Parathyroid adenoma (tissue), 2 donors: ENCODE measurements around the gene NAV3.

Experiments
- H2AFZ ChIP-seq: fragments of 300-600 bp; sonication (generic); one replicate; pipeline ENCODE4 v1.7.0; 2017; ENCODE audit warnings: antibody characterized with exemption, mild to moderate bottlenecking
- H3K27ac ChIP-seq: fragments of 300-600 bp; sonication (generic); one replicate; pipeline ENCODE4 v1.7.0; 2017
- H3K27me3 ChIP-seq: fragments of 300-600 bp; sonication (generic); one replicate; pipeline ENCODE4 v1.7.0; 2017; ENCODE audit warnings: low read length; ENCODE audit not compliant: control insufficient read depth, insufficient read depth
- H3K36me3 ChIP-seq: fragments of 300-600 bp; sonication (generic); one replicate; pipeline ENCODE4 v1.7.0; 2017; ENCODE audit warnings: low read length; ENCODE audit not compliant: control insufficient read depth, insufficient read depth
- H3K4me1 ChIP-seq: fragments of 300-600 bp; sonication (generic); one replicate; pipeline ENCODE4 v1.7.0; 2017; ENCODE audit warnings: control low read depth
- H3K4me2 ChIP-seq: fragments of 300-600 bp; sonication (generic); one replicate; pipeline ENCODE4 v1.7.0; 2017; ENCODE audit warnings: low read length
- H3K4me3 ChIP-seq: fragments of 300-600 bp; sonication (generic); one replicate; pipeline ENCODE4 v1.7.0; 2017; ENCODE audit warnings: low read depth, low read length
- H3K79me2 ChIP-seq: fragments of 300-600 bp; sonication (generic); one replicate; pipeline ENCODE4 v1.7.0; 2017; ENCODE audit warnings: control low read depth
- H3K9ac ChIP-seq: fragments of 300-600 bp; sonication (generic); one replicate; pipeline ENCODE4 v1.7.0; 2017; ENCODE audit warnings: mild to moderate bottlenecking
- H3K9me3 ChIP-seq: fragments of 300-600 bp; sonication (generic); one replicate; pipeline ENCODE4 v1.7.0; 2017; ENCODE audit warnings: low read length; ENCODE audit not compliant: control insufficient read depth
- TF ChIP-seq, protein P1 (sequence below): fragments of 300-600 bp; sonication (generic); IDR thresholded peaks from one replicate; pipeline ENCODE4 v1.7.0; 2017; ENCODE audit warnings: antibody characterized with exemption, mild to moderate bottlenecking
- donor health status: primary hyperparathyroidism.

The NAV3 gene

DNA sequence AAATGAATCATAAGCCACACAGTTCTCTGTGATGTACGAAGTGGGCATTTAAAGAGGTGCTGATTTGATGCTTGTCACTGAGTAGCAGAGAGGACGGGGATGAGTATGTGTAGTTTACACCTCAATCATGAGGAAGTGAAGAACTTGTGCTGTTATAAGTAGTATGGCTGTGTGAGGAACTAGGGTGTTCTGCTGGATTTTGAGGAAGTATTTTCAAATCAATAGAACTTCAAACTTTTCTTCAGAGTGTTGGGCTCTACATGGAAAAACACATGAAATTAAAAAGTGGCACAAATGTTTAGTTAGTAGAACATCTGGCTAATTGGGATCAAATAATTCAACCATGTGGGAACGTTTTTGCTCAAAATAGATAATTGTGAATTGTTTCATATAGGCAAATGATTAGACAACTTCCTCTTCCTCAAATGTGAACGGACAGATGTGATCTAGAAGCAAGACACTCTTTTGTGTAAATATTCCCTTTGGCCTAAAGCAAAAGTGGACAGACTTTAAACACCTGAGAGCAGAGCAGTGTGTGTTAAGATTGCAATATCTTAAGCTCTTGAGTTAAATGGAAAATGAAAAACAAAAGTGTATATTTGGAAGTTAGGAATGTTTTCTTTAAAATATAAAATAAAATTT is 168.5 kb downstream of the NAV3 start:
- H2AFZ ChIP-seq: peak overlapping the region; percentile 30
- no peaks in the 10 kb centered on the region for H3K36me3 ChIP-seq
- no peak overlapping the region for H3K9ac ChIP-seq
- TF ChIP-seq, protein P1, sequence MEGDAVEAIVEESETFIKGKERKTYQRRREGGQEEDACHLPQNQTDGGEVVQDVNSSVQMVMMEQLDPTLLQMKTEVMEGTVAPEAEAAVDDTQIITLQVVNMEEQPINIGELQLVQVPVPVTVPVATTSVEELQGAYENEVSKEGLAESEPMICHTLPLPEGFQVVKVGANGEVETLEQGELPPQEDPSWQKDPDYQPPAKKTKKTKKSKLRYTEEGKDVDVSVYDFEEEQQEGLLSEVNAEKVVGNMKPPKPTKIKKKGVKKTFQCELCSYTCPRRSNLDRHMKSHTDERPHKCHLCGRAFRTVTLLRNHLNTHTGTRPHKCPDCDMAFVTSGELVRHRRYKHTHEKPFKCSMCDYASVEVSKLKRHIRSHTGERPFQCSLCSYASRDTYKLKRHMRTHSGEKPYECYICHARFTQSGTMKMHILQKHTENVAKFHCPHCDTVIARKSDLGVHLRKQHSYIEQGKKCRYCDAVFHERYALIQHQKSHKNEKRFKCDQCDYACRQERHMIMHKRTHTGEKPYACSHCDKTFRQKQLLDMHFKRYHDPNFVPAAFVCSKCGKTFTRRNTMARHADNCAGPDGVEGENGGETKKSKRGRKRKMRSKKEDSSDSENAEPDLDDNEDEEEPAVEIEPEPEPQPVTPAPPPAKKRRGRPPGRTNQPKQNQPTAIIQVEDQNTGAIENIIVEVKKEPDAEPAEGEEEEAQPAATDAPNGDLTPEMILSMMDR: no peak
- no peaks in the 10 kb centered on the region for H3K27me3 ChIP-seq
- no peak overlapping the region for H3K27ac ChIP-seq
- H3K4me3 ChIP-seq: no peak overlapping the region
- H3K4me2 ChIP-seq: no peak overlapping the region
- H3K4me1 ChIP-seq: no peaks in the 10 kb centered on the region
- no peaks in the 10 kb centered on the region for H3K9me3 ChIP-seq
- no peaks in the 10 kb centered on the region for H3K79me2 ChIP-seq

DNA sequence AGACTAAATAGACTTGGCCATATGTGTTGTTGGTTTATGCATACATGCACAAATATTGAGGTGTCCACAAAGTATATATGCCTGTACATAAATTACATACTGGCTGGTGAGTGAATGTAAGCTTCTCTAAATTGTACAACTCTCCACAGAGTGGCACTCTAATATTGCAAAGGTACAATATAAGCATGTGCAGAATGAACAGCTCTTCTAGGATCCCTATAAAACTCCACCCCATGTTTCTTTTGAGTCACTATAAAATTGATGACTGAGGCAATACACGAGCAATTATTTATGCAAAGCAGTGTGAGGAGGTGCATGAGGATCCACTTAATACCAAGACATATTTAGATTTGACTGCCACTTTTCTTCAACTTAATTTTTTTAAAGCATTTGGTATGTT is 172.2 kb downstream of the NAV3 start:
- TF ChIP-seq, protein P1: no peak

DNA sequence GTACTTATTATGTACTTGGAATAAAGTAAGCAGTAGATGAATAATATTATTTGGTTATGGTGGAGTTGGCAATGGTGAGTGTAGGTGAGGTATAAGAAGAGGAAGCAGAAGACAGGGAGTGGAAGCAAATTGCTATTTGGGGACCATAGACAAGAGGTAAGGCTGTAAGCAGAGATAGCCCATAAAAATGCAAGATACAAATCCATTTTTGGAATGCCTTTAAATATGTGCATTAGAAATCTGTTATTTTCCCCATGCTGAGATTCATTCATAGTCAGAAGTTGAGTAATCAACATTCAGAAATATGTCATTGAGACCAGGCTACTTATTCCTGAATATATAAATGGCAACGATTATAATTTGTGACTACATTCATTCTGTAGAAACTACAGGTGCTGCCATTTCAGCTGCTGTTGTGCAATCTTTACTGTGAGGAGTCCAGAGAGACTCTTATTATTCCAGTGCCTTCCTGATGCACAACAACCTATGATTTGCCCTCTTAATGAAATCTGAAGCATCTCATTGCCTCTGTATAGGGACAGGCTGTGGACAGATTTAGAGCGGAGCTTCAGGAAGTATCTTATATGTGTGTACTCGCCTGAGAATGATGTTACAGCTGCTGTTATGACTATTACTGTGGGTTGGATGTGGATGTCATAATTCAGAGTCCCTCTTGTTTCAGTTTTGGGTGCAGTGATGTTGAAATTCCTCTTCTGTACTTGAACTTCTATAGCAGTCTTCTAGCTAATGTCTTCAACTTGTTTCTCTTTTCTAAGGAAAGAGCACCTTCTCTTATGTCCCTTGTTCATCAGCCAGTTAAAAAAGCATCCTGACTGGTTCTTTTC is 173.8 kb downstream of the NAV3 start:
- Histone ChIP-seq H2AFZ (no peak overlapping the region), H3K4me3 (no peak overlapping the region), H3K9me3 (no peaks in the 10 kb centered on the region), H3K9ac (no peak overlapping the region), H3K79me2 (no peaks in the 10 kb centered on the region), H3K27me3 (no peaks in the 10 kb centered on the region), H3K36me3 (no peaks in the 10 kb centered on the region), H3K4me1 (no peaks in the 10 kb centered on the region), H3K4me2 (no peak overlapping the region), H3K27ac (no peak overlapping the region)
- TF ChIP-seq, protein P1: no peak

More for the DNA sequence above, 172.2 kb downstream of the NAV3 start:
- no peaks in the 10 kb centered on the region for H3K27me3 ChIP-seq
- no peaks in the 10 kb centered on the region for H3K79me2 ChIP-seq
- no peaks in the 10 kb centered on the region for H3K9me3 ChIP-seq
- H3K4me3 ChIP-seq: no peak overlapping the region
- H3K4me2 ChIP-seq: no peak overlapping the region
- H3K27ac ChIP-seq: no peak overlapping the region
- no peak overlapping the region for H3K9ac ChIP-seq
- no peaks in the 10 kb centered on the region for H3K4me1 ChIP-seq
- no peaks in the 10 kb centered on the region for H3K36me3 ChIP-seq
- H2AFZ ChIP-seq: no peak overlapping the region

DNA sequence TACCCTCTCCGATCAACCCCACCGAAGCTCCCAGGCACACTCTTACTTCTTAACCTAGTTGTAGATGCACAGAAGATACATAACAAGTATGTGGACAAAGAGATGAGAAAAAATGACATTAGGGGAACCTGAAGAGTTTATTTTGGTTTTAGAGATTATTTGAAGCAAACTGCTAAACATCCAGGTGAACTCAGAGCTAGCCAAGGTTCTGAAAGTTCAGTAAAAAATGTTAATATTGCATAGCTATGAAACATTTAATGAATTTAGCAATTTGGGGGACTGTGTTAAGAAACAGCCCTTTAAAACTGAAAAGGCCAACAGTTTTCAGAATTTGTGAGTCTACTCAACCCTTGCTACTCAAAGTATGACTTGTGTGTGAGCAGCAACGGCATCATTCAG is 174.4 kb downstream of the NAV3 start:
- no peaks in the 10 kb centered on the region for H3K4me1 ChIP-seq
- H3K9me3 ChIP-seq: no peaks in the 10 kb centered on the region
- no peaks in the 10 kb centered on the region for H3K36me3 ChIP-seq
- no peak overlapping the region for H3K4me3 ChIP-seq
- H3K4me2 ChIP-seq: no peak overlapping the region
- no peak overlapping the region for H3K9ac ChIP-seq
- TF ChIP-seq, protein P1: no peak
- H3K27ac ChIP-seq: no peak overlapping the region
- H3K27me3 ChIP-seq: no peaks in the 10 kb centered on the region
- no peaks in the 10 kb centered on the region for H3K79me2 ChIP-seq
- no peak overlapping the region for H2AFZ ChIP-seq
